ENCODE data around the gene CAMK2B.

Gene CAMK2B

DNA sequence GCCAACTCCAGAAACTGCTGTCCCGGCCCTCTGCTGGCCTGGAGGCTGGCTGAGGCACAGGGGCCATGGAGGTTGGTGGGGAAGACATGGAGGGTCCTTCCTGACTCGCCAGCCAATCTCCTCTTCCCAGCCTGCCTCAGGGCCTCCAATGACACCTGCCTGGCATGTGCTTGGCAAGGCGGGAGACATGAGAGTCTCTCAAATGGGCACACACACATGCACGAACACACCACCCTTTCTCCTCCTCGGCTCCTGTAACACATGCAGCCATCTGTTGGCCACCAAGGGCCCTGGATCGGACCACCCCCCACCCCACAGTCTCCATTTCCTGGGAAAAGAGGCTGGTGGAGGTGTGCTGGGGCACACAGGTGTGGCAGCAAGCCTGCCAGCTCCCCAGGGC lies 68.2 kb downstream of the CAMK2B start:
- Histone ChIP-seq H3K27ac (peak overlapping the region in 10 of 11 experiments; percentile 35 to 91 (median 70); a peak in 20 of 22 replicates), H3K4me1 (peaks cover 48 to 68% (median 62%) of the 10 kb centered on the region in 10 experiments), H3K36me3 (no peaks in the 10 kb centered on the region), H3K9me3 (replicated peaks in 1 of 11) (no peaks in the 10 kb centered on the region), H3K27me3 (no peaks in the 10 kb centered on the region), H4K20me1 (peaks cover 0 to 14% (median 0%) of the 10 kb centered on the region in 11 experiments; a peak in 3 of 22 replicates), H3K4me2 (peak overlapping the region; percentile 71 to 92 (median 82)), H3K4me3 (no peak overlapping the region; a peak in 1 of 20 replicates), H3K9ac (peak overlapping the region; percentile 5 to 74 (median 49); a peak in 17 of 22 replicates)
- no peak for TF ChIP-seq Cebpa-rat (IDR thresholded peaks at IDR 0.05)

DNA sequence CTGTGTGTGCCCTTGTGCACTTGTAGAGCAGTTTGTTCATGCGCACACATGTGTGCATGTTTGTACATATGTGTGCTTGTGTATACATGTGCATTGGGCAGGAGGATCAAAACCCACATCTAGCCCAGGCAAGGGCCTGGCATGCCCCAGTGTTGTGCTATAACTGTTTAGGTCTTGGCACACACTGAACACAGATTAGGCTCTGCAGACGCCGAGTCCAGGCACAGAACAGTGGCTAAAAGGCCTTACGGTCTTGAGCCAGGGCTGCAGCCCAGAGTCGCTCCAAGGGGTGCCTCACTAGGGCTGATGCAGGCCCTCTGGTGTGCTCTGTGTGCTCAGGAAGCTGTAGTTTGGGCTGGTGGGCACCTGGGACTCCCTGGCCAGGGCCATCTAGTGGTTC lies 68.9 kb downstream of the CAMK2B start:
- H3K4me1 ChIP-seq: peaks cover 48 to 61% (median 55%) of the 10 kb centered on the region in 10 experiments
- no peaks in the 10 kb centered on the region for H3K9me3 ChIP-seq (replicated peaks in 1 of 11)
- no peak overlapping the region for H3K4me3 ChIP-seq
- H3K4me2 ChIP-seq: peak overlapping the region in 10 of 11 experiments; percentile 71 to 92 (median 81); a peak in 16 of 22 replicates
- no peak for TF ChIP-seq Cebpa-rat (IDR thresholded peaks at IDR 0.05)
- no peak overlapping the region for H3K9ac ChIP-seq
- peaks cover 0 to 14% (median 0%) of the 10 kb centered on the region in 11 experiments; a peak in 3 of 22 replicates for H4K20me1 ChIP-seq
- H3K27ac ChIP-seq: peak overlapping the region in 5 of 11 experiments; percentile 70 to 91 (median 78); a peak in 7 of 22 replicates
- no peaks in the 10 kb centered on the region for H3K36me3 ChIP-seq
- H3K27me3 ChIP-seq: no peaks in the 10 kb centered on the region

DNA sequence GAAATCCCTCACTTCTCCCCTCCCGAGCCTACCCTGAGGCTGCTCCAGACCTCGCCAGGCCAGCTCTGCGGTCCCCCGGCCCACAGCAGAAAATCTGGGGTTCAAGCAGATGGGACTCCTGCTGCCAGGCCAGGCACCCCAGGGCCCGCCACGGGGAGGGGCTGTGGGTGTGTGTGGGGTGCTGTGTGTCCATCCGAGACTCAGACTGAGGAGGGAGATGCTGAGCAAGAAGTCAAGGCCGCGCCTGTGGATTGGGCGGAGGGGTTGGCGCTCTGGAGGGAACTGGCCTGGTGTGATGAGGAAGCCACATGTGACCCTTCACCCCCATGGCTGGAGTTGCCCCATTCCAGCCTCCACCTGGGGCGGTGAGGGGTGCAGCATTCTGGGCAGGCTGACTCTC lies 73.5 kb downstream of the CAMK2B start:
- no peaks in the 10 kb centered on the region for H3K36me3 ChIP-seq
- TF ChIP-seq Cebpa-rat (IDR thresholded peaks at IDR 0.05): no peak
- H4K20me1 ChIP-seq: no peaks in the 10 kb centered on the region; a peak in 1 of 22 replicates
- H3K27ac ChIP-seq: no peak overlapping the region
- H3K4me3 ChIP-seq: no peak overlapping the region
- peaks cover 4 to 15% (median 10%) of the 10 kb centered on the region in 10 experiments for H3K4me1 ChIP-seq
- no peak overlapping the region for H3K4me2 ChIP-seq
- H3K9ac ChIP-seq: no peak overlapping the region
- no peaks in the 10 kb centered on the region for H3K27me3 ChIP-seq
- no peaks in the 10 kb centered on the region for H3K9me3 ChIP-seq (replicated peaks in 1 of 11)

DNA sequence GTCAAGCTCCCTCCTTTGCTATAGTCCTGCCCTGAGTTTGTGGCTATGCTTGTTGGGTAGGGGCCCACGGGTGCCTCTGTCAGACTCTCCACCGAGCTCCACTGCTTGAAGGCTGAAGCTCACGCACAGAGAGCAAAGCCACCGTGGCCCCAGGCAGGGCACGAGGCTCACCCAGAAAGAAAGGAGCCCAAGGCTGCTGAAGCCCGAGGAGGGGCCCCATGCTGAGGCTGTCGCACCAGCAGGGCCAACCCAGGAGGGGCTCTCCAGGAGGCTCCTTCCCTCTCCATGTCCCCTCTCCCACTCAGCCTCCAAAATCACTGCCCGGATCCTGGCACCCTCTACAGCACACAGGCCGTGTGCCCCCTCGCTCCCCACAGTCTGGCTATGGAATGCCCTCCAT lies 74.1 kb downstream of the CAMK2B start:
- Histone ChIP-seq H3K9ac (no peak overlapping the region), H3K27me3 (no peaks in the 10 kb centered on the region), H3K36me3 (no peaks in the 10 kb centered on the region), H4K20me1 (no peaks in the 10 kb centered on the region; a peak in 1 of 22 replicates), H3K27ac (no peak overlapping the region), H3K4me1 (peaks cover 0 to 9% (median 5%) of the 10 kb centered on the region in 10 experiments; a peak in 8 of 20 replicates), H3K4me3 (no peak overlapping the region), H3K4me2 (no peak overlapping the region), H3K9me3 (replicated peaks in 1 of 11) (no peaks in the 10 kb centered on the region)
- no peak for TF ChIP-seq Cebpa-rat (IDR thresholded peaks at IDR 0.05)

DNA sequence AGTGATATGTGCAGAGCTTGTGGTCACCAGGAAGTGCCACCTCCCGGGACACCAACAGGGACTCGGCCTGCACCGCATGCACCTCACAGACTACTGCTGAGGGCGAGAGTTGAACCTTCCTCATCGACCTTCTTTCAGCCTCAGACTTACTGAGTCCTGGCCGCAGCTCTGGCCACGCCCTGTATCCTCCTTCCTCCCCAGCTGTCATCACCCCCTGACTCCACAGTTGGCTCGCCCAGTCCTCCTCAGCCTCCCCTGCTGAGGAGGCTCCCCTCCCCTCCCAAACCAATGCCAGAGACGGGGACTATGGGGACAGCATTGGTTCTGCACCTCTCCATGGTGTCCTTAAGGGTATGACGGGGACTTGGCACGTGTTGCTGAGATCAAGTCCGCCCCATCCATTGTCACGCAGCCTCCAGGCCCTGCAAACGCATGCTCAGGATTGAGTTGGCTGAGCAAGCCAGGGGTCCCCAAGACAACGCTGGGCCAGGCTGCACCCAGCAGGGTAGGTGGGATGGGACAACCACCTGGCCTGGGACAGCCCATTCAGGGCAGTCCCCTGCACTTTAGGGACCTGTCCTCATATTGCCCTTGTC lies 75.7 kb downstream of the CAMK2B start:
- H3K9ac ChIP-seq: no peak overlapping the region
- no peak overlapping the region for H3K27ac ChIP-seq
- H3K4me3 ChIP-seq: no peak overlapping the region
- no peak overlapping the region for H3K4me2 ChIP-seq
- no peaks in the 10 kb centered on the region for H3K9me3 ChIP-seq (replicated peaks in 1 of 11)
- no peaks in the 10 kb centered on the region; a peak in 1 of 22 replicates for H4K20me1 ChIP-seq
- peaks cover 0 to 5% (median 0%) of the 10 kb centered on the region in 10 experiments; a peak in 5 of 20 replicates for H3K4me1 ChIP-seq
- H3K36me3 ChIP-seq: no peaks in the 10 kb centered on the region
- H3K27me3 ChIP-seq: no peaks in the 10 kb centered on the region
- no peak for TF ChIP-seq Cebpa-rat (IDR thresholded peaks at IDR 0.05)

DNA sequence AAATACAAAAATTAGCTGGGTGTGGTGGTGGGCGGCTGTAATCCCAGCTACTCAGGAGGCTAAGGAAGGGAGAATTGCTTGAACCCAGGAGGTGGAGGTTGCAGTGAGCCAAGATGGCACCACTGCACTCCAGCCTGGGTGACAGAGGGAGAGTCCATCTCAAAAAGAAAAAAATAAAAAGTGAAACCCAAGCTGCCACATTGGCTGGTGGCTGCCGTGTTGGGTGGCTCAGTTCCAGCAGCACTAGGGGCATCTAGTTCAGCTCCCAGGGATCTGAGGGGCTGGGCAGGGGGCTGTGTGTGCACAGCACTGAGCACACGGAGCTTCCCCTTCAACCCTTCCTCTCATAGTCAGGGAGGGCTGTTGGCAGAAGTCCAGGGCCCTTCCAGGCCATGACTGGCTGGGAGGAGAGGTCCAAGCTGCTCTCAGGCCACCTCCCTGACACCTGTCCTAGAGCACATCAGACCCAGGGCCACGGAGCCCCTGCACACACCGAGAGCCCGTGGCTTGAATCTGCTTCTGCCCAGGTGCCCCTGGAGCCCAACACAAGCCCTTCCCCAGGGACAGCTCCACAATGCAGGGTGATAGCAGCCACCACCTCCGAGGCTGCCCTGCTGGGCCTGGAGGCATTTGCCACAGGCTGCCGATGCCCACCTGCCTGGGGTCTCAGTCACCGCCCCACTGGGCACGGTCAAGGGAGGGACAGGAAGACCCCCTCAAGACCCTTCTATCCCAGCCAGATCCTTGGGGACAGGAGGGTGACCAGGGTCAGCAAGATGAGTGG lies 77.3 kb downstream of the CAMK2B start:
- H3K4me1 ChIP-seq: peaks cover 0 to 8% (median 0%) of the 10 kb centered on the region in 10 experiments; a peak in 5 of 20 replicates
- no peak for TF ChIP-seq Cebpa-rat (IDR thresholded peaks at IDR 0.05)
- no peaks in the 10 kb centered on the region for H3K27me3 ChIP-seq
- H3K4me2 ChIP-seq: no peak overlapping the region
- no peak overlapping the region for H3K9ac ChIP-seq
- H3K9me3 ChIP-seq (replicated peaks in 1 of 11): no peaks in the 10 kb centered on the region
- no peaks in the 10 kb centered on the region for H3K36me3 ChIP-seq
- no peak overlapping the region for H3K4me3 ChIP-seq
- no peaks in the 10 kb centered on the region; a peak in 1 of 22 replicates for H4K20me1 ChIP-seq
- no peak overlapping the region for H3K27ac ChIP-seq

DNA sequence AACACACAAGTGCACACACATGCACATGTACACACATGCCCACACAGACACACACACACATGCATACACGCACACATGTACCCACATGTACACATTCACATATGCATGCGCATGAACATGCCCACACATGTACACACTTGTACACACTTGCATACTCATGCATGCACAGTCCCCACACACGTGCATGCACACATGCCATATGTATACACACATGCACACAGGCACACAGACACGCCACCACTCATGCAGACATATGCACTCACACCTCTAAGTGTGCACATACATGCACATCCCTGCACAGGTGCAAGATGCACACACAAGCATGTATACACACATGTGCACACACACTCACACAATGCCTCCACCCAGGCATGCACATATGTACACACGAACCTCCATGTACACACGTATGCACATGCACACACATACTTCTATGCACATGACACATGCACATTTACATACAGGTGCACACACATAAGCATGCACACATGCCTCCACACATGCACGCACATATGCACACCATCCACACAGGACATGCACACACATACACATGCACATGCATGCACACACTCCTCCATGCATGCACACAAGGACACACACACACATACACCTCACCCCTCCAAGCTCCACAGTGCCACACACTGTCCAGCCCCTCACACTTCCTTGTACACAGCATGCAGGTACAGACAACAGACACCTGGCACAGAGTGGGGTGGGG lies 78.8 kb downstream of the CAMK2B start:
- Histone ChIP-seq H4K20me1 (no peaks in the 10 kb centered on the region; a peak in 1 of 22 replicates), H3K36me3 (no peaks in the 10 kb centered on the region), H3K27me3 (no peaks in the 10 kb centered on the region), H3K4me1 (peaks cover 0 to 8% (median 0%) of the 10 kb centered on the region in 10 experiments; a peak in 6 of 20 replicates), H3K4me3 (no peak overlapping the region), H3K27ac (no peak overlapping the region), H3K9me3 (replicated peaks in 1 of 11) (no peaks in the 10 kb centered on the region), H3K4me2 (no peak overlapping the region), H3K9ac (no peak overlapping the region)
- TF ChIP-seq Cebpa-rat (IDR thresholded peaks at IDR 0.05): no peak

DNA sequence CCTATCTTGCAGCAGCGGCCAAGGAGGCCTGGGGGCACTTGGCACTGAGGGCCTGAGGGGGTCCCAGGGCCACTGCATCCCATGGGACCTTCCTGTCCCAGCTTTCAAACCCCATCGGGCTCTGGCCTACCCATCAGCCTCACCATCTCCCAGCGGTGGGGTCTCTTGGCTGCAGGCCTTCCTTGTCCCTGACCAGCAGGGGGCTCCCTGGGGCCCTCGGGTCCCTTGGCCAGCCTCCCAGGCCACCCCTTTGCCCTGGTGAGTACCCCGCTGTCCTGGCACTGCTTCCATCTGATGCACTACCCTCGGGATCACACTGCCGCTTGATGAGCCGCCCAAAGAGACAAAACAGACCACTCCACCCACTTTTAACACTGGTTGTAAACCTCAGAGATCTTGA lies 81.1 kb downstream of the CAMK2B start:
- no peak overlapping the region for H3K9ac ChIP-seq
- no peak overlapping the region for H3K27ac ChIP-seq
- TF ChIP-seq Cebpa-rat (IDR thresholded peaks at IDR 0.05): no peak
- H3K4me3 ChIP-seq: no peak overlapping the region
- no peaks in the 10 kb centered on the region for H3K9me3 ChIP-seq (replicated peaks in 1 of 11)
- H3K4me2 ChIP-seq: no peak overlapping the region
- H3K27me3 ChIP-seq: no peaks in the 10 kb centered on the region
- H4K20me1 ChIP-seq: no peaks in the 10 kb centered on the region
- H3K36me3 ChIP-seq: no peaks in the 10 kb centered on the region
- H3K4me1 ChIP-seq: peaks cover 0 to 21% (median 6%) of the 10 kb centered on the region in 10 experiments; a peak in 8 of 20 replicates

DNA sequence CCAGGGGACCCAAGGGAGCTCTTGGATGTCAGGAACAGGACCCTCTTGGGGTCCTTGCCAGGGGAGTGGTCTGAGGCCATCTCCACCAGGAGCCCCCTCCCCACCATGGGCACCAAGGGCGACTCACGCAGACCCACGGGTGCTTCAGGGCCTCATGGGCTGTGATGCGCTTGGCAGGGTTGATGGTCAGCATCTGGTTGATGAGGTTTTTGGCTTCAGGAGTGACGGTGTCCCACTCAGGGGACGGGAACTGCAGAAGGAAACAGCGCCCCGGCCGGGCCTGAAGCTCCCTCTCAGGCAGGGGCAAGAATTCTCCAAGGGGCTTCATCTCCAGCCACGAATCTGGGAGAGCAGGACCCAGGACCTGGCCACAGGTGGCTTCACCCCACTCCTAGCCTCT lies 83.3 kb downstream of the CAMK2B start:
- Histone ChIP-seq H3K36me3 (no peaks in the 10 kb centered on the region), H3K9ac (peak overlapping the region in 1 of 11 experiments; percentile 25; a peak in 1 of 22 replicates), H3K27me3 (no peaks in the 10 kb centered on the region), H3K4me1 (peaks cover 0 to 25% (median 7%) of the 10 kb centered on the region in 10 experiments; a peak in 9 of 20 replicates), H3K27ac (no peak overlapping the region), H3K9me3 (replicated peaks in 1 of 11) (no peaks in the 10 kb centered on the region), H3K4me3 (no peak overlapping the region), H4K20me1 (no peaks in the 10 kb centered on the region), H3K4me2 (no peak overlapping the region)
- no peak for TF ChIP-seq Cebpa-rat (IDR thresholded peaks at IDR 0.05)
